Endothelial cell of umbilical vein (primary cell): ENCODE data around the gene DEFB129. TPM values are rescaled to one million over a fixed set of nuclear protein-coding genes. Genes with fewer than 3 reads are reported as not detected.

ENCODE experiments used
- BruUV-seq: library from RNA; stranded (reverse); fragments of 400-500 nt; replicated peaks from 2 replicates; lab custom pipeline; 2021; lab: Mats Ljungman, UMichigan
- CTCF ChIA-PET: fragments of 300-600, 350-600 bp; sonication (Branson Sonifier 250); formaldehyde crosslinking; loops from one replicate; lab custom pipeline; 2021; ENCODE audit warnings: antibody characterized with exemption, inconsistent platforms; lab: Charles Lee
- POLR2A ChIA-PET: fragments of 300-600, 350-600 bp; sonication (Branson Sonifier 250); formaldehyde crosslinking; loops from one replicate; lab custom pipeline; 2021; ENCODE audit warnings: antibody characterized with exemption, inconsistent platforms; lab: Charles Lee
- DNase-seq: peaks from one replicate; pipeline ENCODE4 v3.0.0-alpha.2; 2011; ENCODE audit warnings: low read depth, low spot score
- FAIRE-seq: peaks from 2 replicates; lab custom pipeline; 2011; peaks lifted over from hg19 to GRCh38; lab: Jason Lieb, UNC
- H2AFZ ChIP-seq: 2 replicates; pipeline ENCODE4 v1.6.0; 2012; ENCODE audit warnings: low read depth, low read length, control low read depth, inconsistent platforms
- H3K27ac ChIP-seq: 2 replicates; pipeline ENCODE4 v1.5.1; 2011; ENCODE audit warnings: low read depth, mild to moderate bottlenecking, control low read depth, low read length, moderate library complexity; ENCODE audit not compliant: insufficient read depth
- H3K27me3 ChIP-seq, 2 experiments: 2 replicates each; pipeline versions ENCODE4 v1.6.0 to v1.6.1; 2011; ENCODE audit warnings: low read length in 2 of 2, mixed read lengths in 1 of 2; ENCODE audit not compliant: control insufficient read depth in 2 of 2, insufficient read depth in 2 of 2
- H3K36me3 ChIP-seq, 2 experiments: 2 replicates in 1 of 2; 3 replicates in 1 of 2; pipeline ENCODE4 v1.5.1; 2011; ENCODE audit warnings: low read length in 2 of 2, mild to moderate bottlenecking in 1 of 2, moderate library complexity in 1 of 2; ENCODE audit not compliant: control insufficient read depth in 2 of 2, insufficient read depth in 2 of 2; ENCODE audit errors: extremely low read depth in 1 of 2
- H3K4me1 ChIP-seq: 3 replicates; pipeline ENCODE4 v1.5.1; 2011; ENCODE audit warnings: mild to moderate bottlenecking, low read length; ENCODE audit not compliant: control insufficient read depth, insufficient read depth; ENCODE audit errors: extremely low read depth
- H3K4me2 ChIP-seq: 2 replicates; pipeline ENCODE4 v1.6.1; 2011; ENCODE audit warnings: low read length, control low read depth, mixed read lengths; ENCODE audit not compliant: insufficient read depth
- H3K4me3 ChIP-seq, 3 experiments: fragments of 200-600 bp in 1 of 3; sonication (generic), shearing (Covaris generic) in 1 of 3; replicated peaks in 1 of 3; 2 replicates each; pipeline ENCODE4 v1.5.1; 2011 to 2016; ENCODE audit warnings: control low read depth in 3 of 3, low read length in 3 of 3, mild to moderate bottlenecking in 2 of 3, inconsistent platforms in 1 of 3, low read depth in 1 of 3, moderate library complexity in 1 of 3; ENCODE audit not compliant: insufficient read depth in 1 of 3
- H3K79me2 ChIP-seq: 2 replicates; pipeline ENCODE4 v1.6.0; 2012; ENCODE audit warnings: low read length, inconsistent platforms; ENCODE audit not compliant: control insufficient read depth, insufficient read depth
- H3K9ac ChIP-seq: replicated peaks from 2 replicates; pipeline ENCODE3; 2011; ENCODE audit warnings: low read length, control low read depth; ENCODE audit not compliant: insufficient read depth; ENCODE audit errors: extremely low read depth
- H3K9me1 ChIP-seq: replicated peaks from 3 replicates; pipeline ENCODE4 v1.6.0; 2011; ENCODE audit warnings: mild to moderate bottlenecking, low read length; ENCODE audit not compliant: control insufficient read depth, insufficient read depth; ENCODE audit errors: extremely low read depth
- H3K9me3 ChIP-seq: replicated peaks from 2 replicates; pipeline ENCODE4 v1.5.1; 2012; ENCODE audit warnings: low read length, inconsistent platforms; ENCODE audit not compliant: control insufficient read depth, insufficient read depth
- H4K20me1 ChIP-seq: replicated peaks from 2 replicates; pipeline ENCODE3; 2011; ENCODE audit warnings: mild to moderate bottlenecking, low read length; ENCODE audit not compliant: control insufficient read depth, insufficient read depth; ENCODE audit errors: extremely low read depth
- CTCF ChIP-seq, 2 donors: IDR thresholded peaks; 1 replicate in 1 of 2; 2 replicates in 1 of 2; pipeline ENCODE4 v1.5.1; 2011; ENCODE audit warnings: low read length in 2 of 2, mild to moderate bottlenecking in 2 of 2, moderate library complexity in 2 of 2, control low read depth in 1 of 2, inconsistent platforms in 1 of 2, low read depth in 1 of 2; ENCODE audit not compliant: insufficient read depth in 1 of 2; ENCODE audit errors: extremely low read depth in 1 of 2
- EZH2 ChIP-seq: IDR thresholded peaks from 2 replicates; pipeline ENCODE4 v1.6.1; 2012; ENCODE audit warnings: borderline replicate concordance, low read depth, mild to moderate bottlenecking, moderate library complexity, low read length, inconsistent platforms; ENCODE audit not compliant: severe bottlenecking
- FOS ChIP-seq: IDR thresholded peaks from 2 replicates; pipeline ENCODE4 v1.6.1; 2011; ENCODE audit warnings: mild to moderate bottlenecking, low read length, moderate library complexity, borderline replicate concordance; ENCODE audit not compliant: insufficient read depth
- GATA2 ChIP-seq: IDR thresholded peaks from 2 replicates; pipeline ENCODE4 v1.7.0; 2011; ENCODE audit warnings: low read depth, mild to moderate bottlenecking, moderate library complexity, mixed read lengths, low read length; ENCODE audit not compliant: insufficient read length, insufficient read depth
- JUN ChIP-seq: IDR thresholded peaks from 2 replicates; pipeline ENCODE4 v1.6.1; 2011; ENCODE audit warnings: borderline replicate concordance, low read depth; ENCODE audit not compliant: insufficient read length, insufficient read depth
- MYC ChIP-seq: IDR thresholded peaks from one replicate; pipeline ENCODE4 v1.6.1; 2011; ENCODE audit warnings: mild to moderate bottlenecking, low read depth, low read length
- POLR2A ChIP-seq: IDR thresholded peaks from 2 replicates; pipeline ENCODE4 v1.6.1; 2012; ENCODE audit warnings: low read depth, mild to moderate bottlenecking, control low read depth, low read length
- POLR2AphosphoS5 ChIP-seq: IDR thresholded peaks from 2 replicates; pipeline ENCODE4 v1.6.1; 2012; ENCODE audit warnings: low read depth, mild to moderate bottlenecking, control low read depth, low read length, moderate library complexity; ENCODE audit not compliant: insufficient read depth
- dilution Hi-C: fragments of 300-500 bp; cut with MboI; formaldehyde crosslinking; loops from one replicate; pipeline ENCODE4 v1.15.0; 2019; ENCODE audit warnings: low sequenced_read_pairs; ENCODE audit not compliant: extremely low pct_ligation_motif_present
- intact Hi-C: fragments of 100-400 bp; cut with micrococcal nuclease; formaldehyde crosslinking; loops from one replicate; pipeline ENCODE4 v1.10.0; 2022
- polyA plus RNA-seq, 4 experiments: library from polyadenylated mRNA; depleted of rRNA in 3 of 4; stranded (reverse) in 3 of 4; unstranded in 1 of 4; fragments of >200 nt; gene quantifications; 2 replicates each; pipeline versions ENCODE4 v1.2.1 to v1.2.3, GENCODE V29; 2011 to 2012; ENCODE audit warnings: missing spikeins in 1 of 4
- total RNA-seq: library from RNA; stranded (reverse); gene quantifications from 2 replicates; pipeline ENCODE4 v1.2.3, GENCODE V29; 2021
- TF ChIP-seq, protein P1 (sequence below): IDR thresholded peaks from 2 replicates; pipeline ENCODE4 v1.6.1; 2011; ENCODE audit not compliant: insufficient read depth, insufficient read length

DEFB129 gene
- total and polyA plus RNA-seq, 2 donors (not counting 3 experiments of a cell fraction or from before 2014, with no cell fraction given) = not detected

GRCh38 chr20:184288-184687 is 42.8 kb upstream of the DEFB129 start:
- H3K36me3 ChIP-seq = no peaks in the 10 kb centered on the region
- H2AFZ ChIP-seq = no peak overlapping the region
- no peak overlapping the region for H3K4me2 ChIP-seq
- no peak for TF ChIP-seq FOS
- dilution Hi-C loops = no loop called here
- H3K27me3 ChIP-seq = peaks cover 5 to 20% of the 10 kb centered on the region in 2 experiments
- no peak overlapping the region for H3K27ac ChIP-seq
- H3K79me2 ChIP-seq = no peaks in the 10 kb centered on the region
- no peaks in the 10 kb centered on the region for H3K9me3 ChIP-seq
- ChIA-PET CTCF (no interaction called here), POLR2A (no interaction called here)
- H3K4me1 ChIP-seq = no peaks in the 10 kb centered on the region
- FAIRE-seq = no peak
- intact Hi-C loops = no loop called here
- H3K4me3 ChIP-seq = no peak overlapping the region
- H4K20me1 ChIP-seq = no peaks in the 10 kb centered on the region
- H3K9ac ChIP-seq = no peak overlapping the region
- H3K9me1 ChIP-seq = peaks cover 3% of the 10 kb centered on the region
- DNase-seq = no peak
- BruUV-seq = no TSS peak

- Histone ChIP-seq H3K79me2 (no peaks in the 10 kb centered on the region), H3K9me3 (no peaks in the 10 kb centered on the region), H3K9me1 (no peaks in the 10 kb centered on the region), H3K36me3 (no peaks in the 10 kb centered on the region), H4K20me1 (no peaks in the 10 kb centered on the region), H3K4me2 (no peak overlapping the region), H3K27me3 (peaks cover 5 to 9% of the 10 kb centered on the region in 2 experiments), H3K27ac (no peak overlapping the region), H3K9ac (no peak overlapping the region), H2AFZ (no peak overlapping the region), H3K4me1 (no peaks in the 10 kb centered on the region), H3K4me3 (no peak overlapping the region)
- POLR2A ChIA-PET = no interaction called here
- FAIRE-seq (no peak), DNase-seq (no peak)
- CTCF ChIA-PET = no interaction called here
- dilution Hi-C loops (no loop called here), intact Hi-C loops (no loop called here)
- TF ChIP-seq FOS = no peak
- no peak for TF ChIP-seq GATA2
- no peak for TF ChIP-seq JUN
- TF ChIP-seq CTCF (IDR thresholded peaks at IDR 0.05; ENCODE audit: extremely low read depth in 1 of 2, insufficient read depth in 1 of 2, low read depth in 1 of 2, low read length in 2 of 2) = no peak
- no peak for TF ChIP-seq POLR2AphosphoS5
- TF ChIP-seq, protein P1, sequence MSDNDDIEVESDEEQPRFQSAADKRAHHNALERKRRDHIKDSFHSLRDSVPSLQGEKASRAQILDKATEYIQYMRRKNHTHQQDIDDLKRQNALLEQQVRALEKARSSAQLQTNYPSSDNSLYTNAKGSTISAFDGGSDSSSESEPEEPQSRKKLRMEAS = no peak
- TF ChIP-seq EZH2 = no peak
- TF ChIP-seq MYC = no peak
- TF ChIP-seq POLR2A = no peak
- BruUV-seq = no TSS peak
Observed at GRCh38 chr20:187733-188132, 39.3 kb upstream of the DEFB129 start.
